ENCODE data around the gene GRK5.

Gene GRK5

DNA sequence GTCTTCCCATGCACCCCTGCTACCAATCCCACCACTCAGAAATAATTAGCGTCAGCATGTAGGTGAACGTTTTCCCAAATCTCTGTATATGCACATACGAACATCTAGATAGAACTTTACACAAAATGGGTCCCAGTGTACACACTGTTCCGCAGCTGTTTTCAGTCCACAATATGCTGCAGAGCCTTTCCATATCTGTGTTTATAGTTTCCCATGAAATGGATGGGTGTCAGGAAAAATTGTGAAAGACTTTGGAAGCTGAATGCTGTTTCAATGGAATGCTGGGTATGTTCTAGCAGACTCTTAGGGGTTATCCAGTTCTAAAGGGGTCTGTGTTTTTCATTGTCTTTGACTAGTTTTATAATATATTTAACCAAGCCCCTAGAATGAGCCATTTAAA lies 13.8 kb downstream of the GRK5 start:
- Histone ChIP-seq H3K4me3 (ENCODE audit: low read length) (no peak overlapping the region), H3K27me3 (ENCODE audit: low read depth, low read length) (no peaks in the 10 kb centered on the region), H3K4me2 (ENCODE audit: low read length) (no peak overlapping the region), H3K9me3 (ENCODE audit: insufficient read depth, low read length) (no peaks in the 10 kb centered on the region), H3K9ac (ENCODE audit: low read length) (no peak overlapping the region), H3K4me1 (ENCODE audit: low read length) (no peaks in the 10 kb centered on the region), H3K36me3 (replicated peaks; ENCODE audit: low read depth, low read length) (no peaks in the 10 kb centered on the region), H4K20me1 (ENCODE audit: insufficient read depth, low read length) (no peaks in the 10 kb centered on the region), H3K27ac (ENCODE audit: low read length) (no peak overlapping the region), H3K79me2 (ENCODE audit: low read length) (no peaks in the 10 kb centered on the region), H2AFZ (ENCODE audit: low read depth, low read length) (no peak overlapping the region)
- TF ChIP-seq, protein P1, sequence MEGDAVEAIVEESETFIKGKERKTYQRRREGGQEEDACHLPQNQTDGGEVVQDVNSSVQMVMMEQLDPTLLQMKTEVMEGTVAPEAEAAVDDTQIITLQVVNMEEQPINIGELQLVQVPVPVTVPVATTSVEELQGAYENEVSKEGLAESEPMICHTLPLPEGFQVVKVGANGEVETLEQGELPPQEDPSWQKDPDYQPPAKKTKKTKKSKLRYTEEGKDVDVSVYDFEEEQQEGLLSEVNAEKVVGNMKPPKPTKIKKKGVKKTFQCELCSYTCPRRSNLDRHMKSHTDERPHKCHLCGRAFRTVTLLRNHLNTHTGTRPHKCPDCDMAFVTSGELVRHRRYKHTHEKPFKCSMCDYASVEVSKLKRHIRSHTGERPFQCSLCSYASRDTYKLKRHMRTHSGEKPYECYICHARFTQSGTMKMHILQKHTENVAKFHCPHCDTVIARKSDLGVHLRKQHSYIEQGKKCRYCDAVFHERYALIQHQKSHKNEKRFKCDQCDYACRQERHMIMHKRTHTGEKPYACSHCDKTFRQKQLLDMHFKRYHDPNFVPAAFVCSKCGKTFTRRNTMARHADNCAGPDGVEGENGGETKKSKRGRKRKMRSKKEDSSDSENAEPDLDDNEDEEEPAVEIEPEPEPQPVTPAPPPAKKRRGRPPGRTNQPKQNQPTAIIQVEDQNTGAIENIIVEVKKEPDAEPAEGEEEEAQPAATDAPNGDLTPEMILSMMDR (IDR thresholded peaks at IDR 0.05; ENCODE audit: low read depth, low read length), result no peak
- TF ChIP-seq EZH2phosphoT487 (IDR thresholded peaks at IDR 0.05; ENCODE audit: low read depth), result no peak

DNA sequence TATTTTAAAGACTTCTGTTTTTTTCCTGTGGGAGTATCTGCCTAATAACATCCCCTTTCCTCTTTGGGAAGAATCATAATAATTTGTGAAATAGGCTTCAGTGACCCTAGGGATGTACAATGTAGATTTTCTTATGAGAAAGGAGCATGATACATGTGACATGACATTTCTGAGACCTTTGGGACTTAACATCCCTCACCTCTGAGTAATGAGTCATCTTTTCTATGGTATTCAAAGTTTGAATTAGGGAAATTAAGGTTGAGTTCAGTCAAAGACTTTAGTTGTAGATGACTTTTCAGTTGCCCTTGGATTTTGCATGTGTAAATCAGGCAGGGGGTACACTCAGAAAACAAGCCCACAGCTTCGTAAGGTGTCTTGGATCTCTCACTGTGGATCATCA lies 14.3 kb downstream of the GRK5 start:
- no peak for TF ChIP-seq EZH2phosphoT487 (IDR thresholded peaks at IDR 0.05; ENCODE audit: low read depth)
- TF ChIP-seq, protein P1 (IDR thresholded peaks at IDR 0.05; ENCODE audit: low read depth, low read length), result no peak
- H3K4me3 ChIP-seq (ENCODE audit: low read length), result no peak overlapping the region
- no peak overlapping the region for H3K27ac ChIP-seq (ENCODE audit: low read length)
- H3K79me2 ChIP-seq (ENCODE audit: low read length), result no peaks in the 10 kb centered on the region
- H2AFZ ChIP-seq (ENCODE audit: low read depth, low read length), result no peak overlapping the region
- no peaks in the 10 kb centered on the region for H3K36me3 ChIP-seq (replicated peaks; ENCODE audit: low read depth, low read length)
- no peaks in the 10 kb centered on the region for H3K27me3 ChIP-seq (ENCODE audit: low read depth, low read length)
- H3K4me1 ChIP-seq (ENCODE audit: low read length), result no peaks in the 10 kb centered on the region
- no peak overlapping the region for H3K9ac ChIP-seq (ENCODE audit: low read length)
- H3K9me3 ChIP-seq (ENCODE audit: insufficient read depth, low read length), result no peaks in the 10 kb centered on the region
- no peak overlapping the region for H3K4me2 ChIP-seq (ENCODE audit: low read length)
- no peaks in the 10 kb centered on the region for H4K20me1 ChIP-seq (ENCODE audit: insufficient read depth, low read length)

DNA sequence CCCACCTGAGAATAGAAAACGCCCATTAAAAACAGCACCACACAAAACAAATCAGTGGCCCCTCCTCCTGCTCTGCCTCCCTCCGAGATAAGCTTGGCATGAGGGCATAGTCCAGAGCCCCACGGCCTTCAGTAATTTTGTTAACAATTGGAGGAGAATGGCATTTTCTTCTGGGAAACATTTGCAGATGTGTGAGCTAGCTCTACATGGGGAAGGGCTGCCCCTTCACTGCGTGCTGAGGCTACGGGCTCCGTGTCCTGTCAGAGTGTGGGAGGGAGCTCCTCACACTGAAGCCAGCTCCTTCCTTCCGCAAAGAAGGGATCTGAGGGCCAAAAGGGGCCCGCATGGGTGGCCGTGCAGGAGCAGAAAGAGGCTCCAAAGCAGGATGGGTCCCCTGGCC lies 15.2 kb downstream of the GRK5 start:
- Histone ChIP-seq H3K9ac (ENCODE audit: low read length) (no peak overlapping the region), H3K36me3 (replicated peaks; ENCODE audit: low read depth, low read length) (no peaks in the 10 kb centered on the region), H3K79me2 (ENCODE audit: low read length) (no peaks in the 10 kb centered on the region), H3K27me3 (ENCODE audit: low read depth, low read length) (no peaks in the 10 kb centered on the region), H2AFZ (ENCODE audit: low read depth, low read length) (no peak overlapping the region), H3K4me3 (ENCODE audit: low read length) (no peak overlapping the region), H3K4me1 (ENCODE audit: low read length) (no peaks in the 10 kb centered on the region), H3K27ac (ENCODE audit: low read length) (no peak overlapping the region), H3K9me3 (ENCODE audit: insufficient read depth, low read length) (no peaks in the 10 kb centered on the region), H3K4me2 (ENCODE audit: low read length) (no peak overlapping the region), H4K20me1 (ENCODE audit: insufficient read depth, low read length) (no peaks in the 10 kb centered on the region)
- TF ChIP-seq EZH2phosphoT487 (IDR thresholded peaks at IDR 0.05; ENCODE audit: low read depth), result no peak
- TF ChIP-seq, protein P1 (IDR thresholded peaks at IDR 0.05; ENCODE audit: low read depth, low read length), result no peak

DNA sequence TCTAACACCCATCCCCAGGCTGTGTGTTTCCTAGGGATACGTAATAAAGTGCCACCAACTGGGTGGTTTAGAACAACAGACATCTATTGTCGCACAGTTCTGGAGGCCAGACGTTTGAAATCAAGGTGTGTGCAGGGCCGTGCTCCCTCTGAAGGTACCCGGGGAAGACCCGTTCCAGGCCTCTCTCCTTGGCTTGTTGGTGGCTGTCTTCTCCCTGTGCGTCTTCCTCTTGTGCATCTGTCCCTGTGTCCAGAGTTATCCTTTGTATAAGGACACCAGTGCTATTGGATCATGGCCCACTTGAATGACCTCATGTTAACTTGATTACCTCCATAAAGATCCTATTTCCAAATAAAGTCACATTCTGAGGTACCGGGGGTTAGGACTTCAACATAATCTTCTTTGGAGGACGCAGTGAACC lies 15.6 kb downstream of the GRK5 start:
- TF ChIP-seq, protein P1 (IDR thresholded peaks at IDR 0.05; ENCODE audit: low read depth, low read length), result no peak
- TF ChIP-seq EZH2phosphoT487 (IDR thresholded peaks at IDR 0.05; ENCODE audit: low read depth), result no peak
- no peak overlapping the region for H3K27ac ChIP-seq (ENCODE audit: low read length)
- H3K27me3 ChIP-seq (ENCODE audit: low read depth, low read length), result no peaks in the 10 kb centered on the region
- H3K9ac ChIP-seq (ENCODE audit: low read length), result no peak overlapping the region
- no peak overlapping the region for H2AFZ ChIP-seq (ENCODE audit: low read depth, low read length)
- no peak overlapping the region for H3K4me2 ChIP-seq (ENCODE audit: low read length)
- H3K4me3 ChIP-seq (ENCODE audit: low read length), result no peak overlapping the region
- no peaks in the 10 kb centered on the region for H4K20me1 ChIP-seq (ENCODE audit: insufficient read depth, low read length)
- no peaks in the 10 kb centered on the region for H3K9me3 ChIP-seq (ENCODE audit: insufficient read depth, low read length)
- H3K79me2 ChIP-seq (ENCODE audit: low read length), result no peaks in the 10 kb centered on the region
- no peaks in the 10 kb centered on the region for H3K4me1 ChIP-seq (ENCODE audit: low read length)
- H3K36me3 ChIP-seq (replicated peaks; ENCODE audit: low read depth, low read length), result no peaks in the 10 kb centered on the region

Data from OCI-LY3 (cell line).